Gastroesophageal sphincter (tissue), 4 donors: ENCODE results near the gene NPLOC4. TPM values are rescaled to one million over a fixed set of nuclear protein-coding genes. Genes with fewer than 3 reads are reported as not detected.

Experiments
- ATAC-seq: fragments of 150-250 bp; one replicate; pipeline ENCODE4 v1.9.1; 2016; ENCODE audit warnings: mild to moderate bottlenecking, moderate library complexity
- H3K27ac ChIP-seq, 4 donors: fragments of 200-600 bp; sonication (generic) in 3 of 4; 1 replicate in 3 of 4; 2 replicates in 1 of 4; pipeline ENCODE4 v1.5.1; 2016 to 2019
- H3K27me3 ChIP-seq: fragments of 200-600 bp; sonication (generic); one replicate; pipeline ENCODE4 v1.5.1; 2019
- H3K36me3 ChIP-seq, 2 donors: fragments of 200-600 bp; sonication (generic); one replicate each; pipeline ENCODE4 v1.5.1; 2019; ENCODE audit warnings: control low read depth in 1 of 2
- H3K4me1 ChIP-seq, 3 donors: fragments of 200-600 bp; sonication (generic); 1 replicate in 2 of 3; 2 replicates in 1 of 3; pipeline ENCODE4 v1.5.1; 2016 to 2019; ENCODE audit warnings: control low read depth in 2 of 3
- H3K4me3 ChIP-seq, 2 donors: fragments of 200-600 bp; sonication (generic); one replicate each; pipeline ENCODE4 v1.5.1; 2019; ENCODE audit warnings: mild to moderate bottlenecking in 1 of 2, moderate library complexity in 1 of 2
- H3K9me3 ChIP-seq, 3 donors: fragments of 200-600 bp; sonication (generic); one replicate each; pipeline ENCODE4 v1.5.1; 2017 to 2019; ENCODE audit warnings: control low read depth in 2 of 3
- CTCF ChIP-seq, 4 experiments: fragments of 200-600 bp in 2 of 4; fragments of 450-650 bp in 2 of 4; sonication (generic) in 1 of 4; IDR thresholded peaks; one replicate each; pipeline ENCODE4 v1.5.1; 2017 to 2019; ENCODE audit warnings: antibody characterized with exemption in 4 of 4, mild to moderate bottlenecking in 2 of 4, moderate library complexity in 2 of 4
- EP300 ChIP-seq: sonication (generic); formaldehyde crosslinking; IDR thresholded peaks from one replicate; pipeline ENCODE4 v1.6.1; 2017; ENCODE audit warnings: antibody characterized with exemption, mild to moderate bottlenecking
- POLR2A ChIP-seq, 2 donors: fragments of 450-650 bp; IDR thresholded peaks; one replicate each; pipeline ENCODE4 v1.6.1; 2017; ENCODE audit warnings: antibody characterized with exemption in 2 of 2, mild to moderate bottlenecking in 2 of 2, moderate library complexity in 1 of 2
- POLR2AphosphoS5 ChIP-seq: sonication (generic); formaldehyde crosslinking; IDR thresholded peaks from one replicate; pipeline ENCODE4 v1.6.1; 2017; ENCODE audit warnings: antibody characterized with exemption
- WGBS, 2 donors: methylation state at CpG; one replicate each; pipeline ENCODE4 v1.1.5; 2018; ENCODE audit warnings: low coverage in 1 of 2; 5-methylcytosine and 5-hydroxymethylcytosine counted together
- total RNA-seq, 4 donors: library from RNA; depleted of rRNA; stranded (reverse); fragments of >200 nt; gene quantifications; one replicate each; pipeline ENCODE4 v1.1.0, GENCODE V29; 2016

Gene NPLOC4
- total RNA-seq, 4 donors from 2014 or later, result 49.5 to 83.8 (median 58.0) TPM

GRCh38 chr17:81551458-81552243 lies 85.3 kb downstream of the NPLOC4 start:
- Histone ChIP-seq H3K27me3 (no peaks in the 10 kb centered on the region), H3K4me3 (peak overlapping the region; percentile 86 to 96), H3K4me1 (peaks cover 0 to 39% (median 14%) of the 10 kb centered on the region in 3 donors), H3K36me3 (peaks cover 0 to 46% of the 10 kb centered on the region in 2 donors), H3K9me3 (no peaks in the 10 kb centered on the region), H3K27ac (peak overlapping the region; percentile 15 to 92 (median 90))
- ATAC-seq, result peak; percentile 28
- WGBS, 2 donors, result no CpG with 5 or more reads among the region's 69 CpGs
- TF ChIP-seq POLR2AphosphoS5 (no peak), EP300 (no peak)

- Histone ChIP-seq H3K27me3 (no peaks in the 10 kb centered on the region), H3K4me1 (peaks cover 0 to 39% (median 14%) of the 10 kb centered on the region in 3 donors), H3K27ac (peak overlapping the region in 1 of 4 donors; percentile 91), H3K4me3 (peak overlapping the region in 1 of 2 donors; percentile 96), H3K9me3 (no peaks in the 10 kb centered on the region), H3K36me3 (peaks cover 0 to 47% of the 10 kb centered on the region in 2 donors)
- no CpG with 5 or more reads among the region's 27 CpGs for WGBS, 2 donors
- TF ChIP-seq POLR2AphosphoS5, result no peak
- no peak for TF ChIP-seq CTCF (IDR thresholded peaks at IDR 0.05)
- no peak for TF ChIP-seq POLR2A (IDR thresholded peaks at IDR 0.05)
- TF ChIP-seq EP300, result no peak
- ATAC-seq, result no peak
These were observed 86.0 kb downstream of the NPLOC4 start for GRCh38 chr17:81550830-81551457.

GRCh38 chr17:81550285-81550684 lies 86.6 kb downstream of the NPLOC4 start:
- Histone ChIP-seq H3K36me3 (peaks cover 0 to 54% of the 10 kb centered on the region in 2 donors), H3K4me1 (peaks cover 0 to 39% (median 14%) of the 10 kb centered on the region in 3 donors), H3K9me3 (no peaks in the 10 kb centered on the region), H3K27ac (no peak overlapping the region), H3K27me3 (no peaks in the 10 kb centered on the region), H3K4me3 (no peak overlapping the region)
- ATAC-seq, result no peak
- TF ChIP-seq EP300, result no peak
- TF ChIP-seq POLR2AphosphoS5, result no peak
- TF ChIP-seq CTCF (IDR thresholded peaks at IDR 0.05), result no peak
- no peak for TF ChIP-seq POLR2A (IDR thresholded peaks at IDR 0.05)
- no CpG with 5 or more reads among the region's 15 CpGs for WGBS, 2 donors

- no peak overlapping the region for H3K27ac ChIP-seq
- peaks cover 0 to 39% (median 14%) of the 10 kb centered on the region in 3 donors for H3K4me1 ChIP-seq
- no peak for TF ChIP-seq POLR2AphosphoS5
- TF ChIP-seq EP300, result no peak
- no peak for TF ChIP-seq POLR2A (IDR thresholded peaks at IDR 0.05)
- no peak for TF ChIP-seq CTCF (IDR thresholded peaks at IDR 0.05)
- H3K9me3 ChIP-seq, result no peaks in the 10 kb centered on the region
- H3K4me3 ChIP-seq, result no peak overlapping the region
- H3K27me3 ChIP-seq, result no peaks in the 10 kb centered on the region
- WGBS, 2 donors, result 100% methylated on average over 2 of the region's 8 CpGs; no CpG with 5 or more reads in 1 of the 2 donors
- peaks cover 0 to 58% of the 10 kb centered on the region in 2 donors for H3K36me3 ChIP-seq
- no peak for ATAC-seq
These were observed 87.1 kb downstream of the NPLOC4 start for GRCh38 chr17:81549826-81550225.

- WGBS, 2 donors, result 85 to 94% methylated on average over 3 to 9 of the region's 16 CpGs
- peaks cover 0 to 66% of the 10 kb centered on the region in 2 donors for H3K36me3 ChIP-seq
These were observed 87.8 kb downstream of the NPLOC4 start for GRCh38 chr17:81549031-81549557.

More at GRCh38 chr17:81549031-81549557, 87.8 kb downstream of the NPLOC4 start:
- Histone ChIP-seq H3K27me3 (no peaks in the 10 kb centered on the region), H3K4me1 (peaks cover 0 to 37% (median 14%) of the 10 kb centered on the region in 3 donors), H3K9me3 (no peaks in the 10 kb centered on the region), H3K4me3 (no peak overlapping the region), H3K27ac (no peak overlapping the region)
- TF ChIP-seq POLR2A (IDR thresholded peaks at IDR 0.05) (no peak), CTCF (IDR thresholded peaks at IDR 0.05) (no peak), POLR2AphosphoS5 (no peak), EP300 (no peak)
- no peak for ATAC-seq
